Left ventricle myocardium inferior (tissue), 1 donor: ENCODE data around the gene UCHL5. TPM values are rescaled to one million over a fixed set of nuclear protein-coding genes. Genes with fewer than 3 reads are reported as not detected.
"Not testable (repeated sequence)": the region's sequence is repeated elsewhere in the genome, so short reads cannot be mapped to it uniquely, and the experiment has no call there.

ENCODE experiments used
- DNase-seq: peaks from one replicate; pipeline ENCODE4 v3.0.0-alpha.2; 2020
- H3K27ac ChIP-seq: fragments of 200-600 bp; replicated peaks from 2 replicates; pipeline ENCODE4 v1.8.0; 2021
- H3K27me3 ChIP-seq: fragments of 200-600 bp; 2 replicates; pipeline ENCODE4 v1.8.0; 2021; ENCODE audit warnings: low read depth
- H3K36me3 ChIP-seq: fragments of 200-600 bp; 2 replicates; pipeline ENCODE4 v1.8.0; 2021
- H3K4me1 ChIP-seq: fragments of 200-600 bp; 2 replicates; pipeline ENCODE4 v1.8.0; 2021
- H3K4me3 ChIP-seq: fragments of 200-600 bp; 2 replicates; pipeline ENCODE4 v1.8.0; 2021; ENCODE audit warnings: mild to moderate bottlenecking, moderate library complexity
- H3K9me3 ChIP-seq: fragments of 200-600 bp; replicated peaks from 2 replicates; pipeline ENCODE4 v1.8.0; 2021
- intact Hi-C: fragments of 100-400 bp; cut with micrococcal nuclease; formaldehyde crosslinking; loops from one replicate; pipeline ENCODE4 v1.11.0; 2022
- total RNA-seq: library from RNA; stranded (reverse); fragmentation: NEBNext Ultra II Directional; extraction: Animal tissue kit (Norgen Biotek cat#: 25700); gene quantifications from one replicate; pipeline ENCODE4 v1.2.1, GENCODE V29; 2021
- TF ChIP-seq, protein P1 (sequence below): fragments of 200-600 bp; IDR thresholded peaks from 2 replicates; pipeline ENCODE4 v1.8.0; 2021; ENCODE audit warnings: antibody characterized with exemption, mild to moderate bottlenecking, borderline replicate concordance
- donor health status: DM: no; HTN: yes; CAD: no; lungs with severe emphysema.

UCHL5 gene
- total RNA-seq, 1 donor from 2014 or later, result 43.0 TPM

DNA sequence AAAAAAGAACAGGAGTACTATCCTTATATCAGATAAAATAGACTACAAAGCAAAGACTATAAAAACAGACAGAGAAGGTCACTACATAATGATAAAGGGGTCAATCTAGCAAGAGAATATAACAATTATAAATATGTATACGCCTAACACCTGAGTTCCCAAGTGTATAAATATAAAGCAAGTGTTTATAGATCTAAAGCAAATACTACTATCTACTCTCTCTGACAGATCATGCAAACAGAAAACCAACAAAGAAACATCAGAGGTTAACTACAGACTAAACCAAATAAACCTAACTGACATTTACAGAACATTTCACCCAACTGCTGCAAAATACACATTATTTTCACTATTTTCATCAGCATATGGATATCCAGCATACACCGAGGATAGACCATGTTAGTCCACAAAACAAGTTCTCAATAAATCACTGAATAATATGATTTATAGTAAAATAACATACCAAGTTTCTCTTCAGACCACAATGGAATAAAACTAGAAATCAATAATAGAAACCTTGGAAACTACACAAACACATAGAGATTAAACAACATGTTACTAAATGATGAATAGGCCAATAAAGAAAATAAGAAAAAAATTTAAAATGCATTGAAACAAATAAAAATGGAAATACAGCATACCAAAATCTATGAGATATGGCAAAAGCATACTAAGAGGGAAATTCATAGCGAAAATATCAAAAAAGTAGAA, 22.7 kb downstream of the UCHL5 start:
- Histone ChIP-seq H3K36me3 (no peaks in the 10 kb centered on the region), H3K9me3 (no peaks in the 10 kb centered on the region), H3K4me3 (no peak overlapping the region), H3K27me3 (no peaks in the 10 kb centered on the region), H3K4me1 (no peaks in the 10 kb centered on the region), H3K27ac (no peak overlapping the region)
- intact Hi-C loops, result no loop called here
- TF ChIP-seq, protein P1, sequence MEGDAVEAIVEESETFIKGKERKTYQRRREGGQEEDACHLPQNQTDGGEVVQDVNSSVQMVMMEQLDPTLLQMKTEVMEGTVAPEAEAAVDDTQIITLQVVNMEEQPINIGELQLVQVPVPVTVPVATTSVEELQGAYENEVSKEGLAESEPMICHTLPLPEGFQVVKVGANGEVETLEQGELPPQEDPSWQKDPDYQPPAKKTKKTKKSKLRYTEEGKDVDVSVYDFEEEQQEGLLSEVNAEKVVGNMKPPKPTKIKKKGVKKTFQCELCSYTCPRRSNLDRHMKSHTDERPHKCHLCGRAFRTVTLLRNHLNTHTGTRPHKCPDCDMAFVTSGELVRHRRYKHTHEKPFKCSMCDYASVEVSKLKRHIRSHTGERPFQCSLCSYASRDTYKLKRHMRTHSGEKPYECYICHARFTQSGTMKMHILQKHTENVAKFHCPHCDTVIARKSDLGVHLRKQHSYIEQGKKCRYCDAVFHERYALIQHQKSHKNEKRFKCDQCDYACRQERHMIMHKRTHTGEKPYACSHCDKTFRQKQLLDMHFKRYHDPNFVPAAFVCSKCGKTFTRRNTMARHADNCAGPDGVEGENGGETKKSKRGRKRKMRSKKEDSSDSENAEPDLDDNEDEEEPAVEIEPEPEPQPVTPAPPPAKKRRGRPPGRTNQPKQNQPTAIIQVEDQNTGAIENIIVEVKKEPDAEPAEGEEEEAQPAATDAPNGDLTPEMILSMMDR, result no peak
- no peak for DNase-seq

GRCh38 chr1:193033610-193034009, 25.6 kb downstream of the UCHL5 start:
- Histone ChIP-seq H3K36me3 (peaks cover 4% of the 10 kb centered on the region), H3K27me3 (no peaks in the 10 kb centered on the region), H3K4me3 (no peak overlapping the region), H3K27ac (no peak overlapping the region), H3K9me3 (no peaks in the 10 kb centered on the region), H3K4me1 (peaks cover 5% of the 10 kb centered on the region)
- TF ChIP-seq, protein P1, result no peak
- intact Hi-C loops, result no loop called here
- no peak for DNase-seq

GRCh38 chr1:193032643-193033427, 26.3 kb downstream of the UCHL5 start:
- H3K4me3 ChIP-seq, H3K36me3 ChIP-seq, DNase-seq, H3K9me3 ChIP-seq, intact Hi-C loops, H3K4me1 ChIP-seq, H3K27ac ChIP-seq, H3K27me3 ChIP-seq: not testable (repeated sequence)

DNA sequence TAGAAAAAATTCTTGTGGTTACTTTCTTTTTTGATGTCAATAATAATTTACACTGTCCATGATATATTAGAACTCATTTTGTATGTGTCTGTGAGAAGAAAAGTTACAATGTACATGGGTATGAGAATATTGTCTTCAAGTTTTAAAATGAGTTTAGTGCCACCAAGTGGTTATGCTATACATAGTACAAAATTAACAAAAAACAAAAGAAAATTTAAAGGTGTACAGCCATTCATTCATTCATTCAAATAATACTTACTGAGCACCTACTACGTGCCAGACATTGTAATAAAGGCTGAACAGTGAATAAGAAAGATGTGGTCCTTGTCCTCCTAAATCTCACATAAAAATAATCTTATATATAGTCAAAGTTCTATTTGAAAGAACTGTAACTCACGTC, 27.7 kb downstream of the UCHL5 start:
- intact Hi-C loops, result no loop called here
- Histone ChIP-seq H3K4me1 (peaks cover 5% of the 10 kb centered on the region), H3K27me3 (no peaks in the 10 kb centered on the region), H3K27ac (no peak overlapping the region), H3K36me3 (peaks cover 22% of the 10 kb centered on the region), H3K9me3 (no peaks in the 10 kb centered on the region), H3K4me3 (no peak overlapping the region)
- TF ChIP-seq, protein P1, result no peak
- DNase-seq, result no peak

- Histone ChIP-seq H3K27me3 (no peaks in the 10 kb centered on the region), H3K4me3 (no peak overlapping the region)
- intact Hi-C loops, result no loop called here
These were observed 28.9 kb downstream of the UCHL5 start for GRCh38 chr1:193030280-193030679.

More at GRCh38 chr1:193030280-193030679, 28.9 kb downstream of the UCHL5 start:
- H3K27ac ChIP-seq, result no peak overlapping the region
- TF ChIP-seq, protein P1, result no peak
- peaks cover 5% of the 10 kb centered on the region for H3K4me1 ChIP-seq
- H3K9me3 ChIP-seq, result no peaks in the 10 kb centered on the region
- peaks cover 23% of the 10 kb centered on the region for H3K36me3 ChIP-seq
- no peak for DNase-seq
